ENCODE data around the gene BTNL3. TPM values are rescaled to one million over a fixed set of nuclear protein-coding genes. Genes with fewer than 3 reads are reported as not detected.

The BTNL3 gene
- total RNA-seq, 1 experiment from 2014 or later = not detected

GRCh38 chr5:181053488-181054121 lies 65.0 kb downstream of the BTNL3 start:
- no peaks in the 10 kb centered on the region for H3K9me3 ChIP-seq
- H3K27me3 ChIP-seq = peaks cover 63% of the 10 kb centered on the region
- peak overlapping the region; percentile 64 for H3K4me3 ChIP-seq
- DNase-seq = no peak
- H3K36me3 ChIP-seq = no peaks in the 10 kb centered on the region

GRCh38 chr5:181054138-181054537 lies 65.5 kb downstream of the BTNL3 start:
- DNase-seq = no peak
- Histone ChIP-seq H3K36me3 (no peaks in the 10 kb centered on the region), H3K9me3 (no peaks in the 10 kb centered on the region), H3K4me3 (no peak overlapping the region), H3K27me3 (peaks cover 67% of the 10 kb centered on the region)

- Histone ChIP-seq H3K9me3 (no peaks in the 10 kb centered on the region), H3K27me3 (peaks cover 66% of the 10 kb centered on the region), H3K36me3 (no peaks in the 10 kb centered on the region), H3K4me3 (no peak overlapping the region)
- DNase-seq = no peak
Measured at GRCh38 chr5:181054871-181055459, 66.3 kb downstream of the BTNL3 start.

Other genes starting within 250 kb of the BTNL3 start
- not detected in 2 replicates for gene OR2Y1, start 248.8 kb upstream of the BTNL3 start, total RNA-seq (2014; rRNA removed; shearing (Covaris generic); ENCODE audit: low replicate concordance)
- gene MGAT1, start 186.0 kb upstream of the BTNL3 start, total RNA-seq (2014; rRNA removed; shearing (Covaris generic); ENCODE audit: low replicate concordance) = 186 and 189 TPM in 2 replicates
- gene ZFP62, start 127.6 kb upstream of the BTNL3 start, total RNA-seq (2014; rRNA removed; shearing (Covaris generic); ENCODE audit: low replicate concordance) = 23.6 and 52.7 TPM in 2 replicates
- not detected in 2 replicates for gene BTNL8, start 89.7 kb upstream of the BTNL3 start, total RNA-seq (2014; rRNA removed; shearing (Covaris generic); ENCODE audit: low replicate concordance)
- gene BTNL9, start 51.4 kb downstream of the BTNL3 start, total RNA-seq (2014; rRNA removed; shearing (Covaris generic); ENCODE audit: low replicate concordance) = 0.76 and 0.99 TPM in 2 replicates
- gene OR2V1, start 142.3 kb downstream of the BTNL3 start, total RNA-seq (2014; rRNA removed; shearing (Covaris generic); ENCODE audit: low replicate concordance) = not detected in 2 replicates
- gene OR2V2, start 158.7 kb downstream of the BTNL3 start, total RNA-seq (2014; rRNA removed; shearing (Covaris generic); ENCODE audit: low replicate concordance) = not detected in 2 replicates
- 15.6 and 22.6 TPM in 2 replicates for gene TRIM7, start 216.3 kb downstream of the BTNL3 start, total RNA-seq (2014; rRNA removed; shearing (Covaris generic); ENCODE audit: low replicate concordance)
- gene TRIM41, start 234.4 kb downstream of the BTNL3 start, total RNA-seq (2014; rRNA removed; shearing (Covaris generic); ENCODE audit: low replicate concordance) = 31.9 and 43.0 TPM in 2 replicates

Measured in MG63 (cell line).